Measurements from ENCODE around the gene NFATC3. TPM values are rescaled to one million over a fixed set of nuclear protein-coding genes. Genes with fewer than 3 reads are reported as not detected.

NFATC3 gene
- total RNA-seq, 1 experiment from 2014 or later = 37.2 TPM

DNA sequence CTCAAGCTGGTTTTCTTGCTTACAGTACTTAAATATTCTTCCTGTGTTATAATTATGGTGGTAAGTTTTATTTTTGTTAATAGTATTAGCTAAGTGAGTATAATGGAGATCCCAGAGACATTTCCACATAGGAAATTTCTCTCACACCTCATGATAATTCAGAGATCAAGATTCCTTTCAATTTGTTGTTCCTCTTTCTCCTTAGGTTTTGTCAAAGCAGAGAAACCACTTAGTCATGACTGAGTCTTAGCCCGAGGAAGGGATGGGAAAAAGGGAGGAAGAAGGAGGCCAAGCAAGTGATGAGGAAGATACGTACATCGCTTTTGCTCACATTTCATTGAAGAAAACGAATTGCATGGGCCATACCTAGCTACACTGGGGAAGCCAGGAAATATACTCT lies 132.3 kb downstream of the NFATC3 start:
- no peaks in the 10 kb centered on the region for H3K36me3 ChIP-seq (ENCODE audit: low read depth)
- no peak overlapping the region for H3K27ac ChIP-seq
- H3K9me2 ChIP-seq (ENCODE audit: insufficient read depth) = no peaks in the 10 kb centered on the region
- intact Hi-C loops (cut with micrococcal nuclease; ENCODE audit: unreplicated experiment) = no loop called here
- H3K4me2 ChIP-seq = no peak overlapping the region
- no peak overlapping the region for H3K4me3 ChIP-seq
- no peaks in the 10 kb centered on the region for H3K9me3 ChIP-seq (ENCODE audit: insufficient read depth, low read depth)
- no peaks in the 10 kb centered on the region for H4K20me1 ChIP-seq (ENCODE audit: insufficient read depth)
- H3K4me1 ChIP-seq (replicated peaks; ENCODE audit: insufficient read depth) = no peaks in the 10 kb centered on the region
- ChIA-PET POLR2A (ENCODE audit: unreplicated experiment) (interaction anchor here (0.5 to 0.6 kb wide), 2 partner anchors 20 to 214 kb away, joined by 3 to 18 read pairs; no protein-coding TSS in a partner anchor), CTCF (interaction anchor here (0.6 kb wide), 1 partner anchor 76 kb away, joined by 3 read pairs; no protein-coding TSS in a partner anchor)
- no peak for TF ChIP-seq CTCF (conservative IDR thresholded peaks at IDR 0.05)
- TF ChIP-seq EZH2 (IDR thresholded peaks at IDR 0.05; ENCODE audit: low read depth) = no peak
- H3F3A ChIP-seq (ENCODE audit: insufficient read depth, low read depth) = 0 out of 2 replicates have a peak, but pooled peaks cover 8% of the 10 kb centered on the region
- no peaks in the 10 kb centered on the region for H3K27me3 ChIP-seq (ENCODE audit: insufficient read depth, low read depth)
- H3K79me2 ChIP-seq (ENCODE audit: low read depth) = no peaks in the 10 kb centered on the region
- BruUV-seq (replicated peaks) = no TSS peak
- no peak overlapping the region for H2AFZ ChIP-seq
- DNase-seq = no peak

GRCh38 chr16:68219725-68220351 lies 134.7 kb downstream of the NFATC3 start:
- no peaks in the 10 kb centered on the region for H3K9me2 ChIP-seq (ENCODE audit: insufficient read depth)
- no peaks in the 10 kb centered on the region for H3K36me3 ChIP-seq (ENCODE audit: low read depth)
- intact Hi-C loops (cut with micrococcal nuclease; ENCODE audit: unreplicated experiment) = loop anchor here (10.0 kb wide), 1 partner anchor 725 kb away; no protein-coding TSS in a partner anchor
- H3K4me2 ChIP-seq = no peak overlapping the region
- CTCF ChIA-PET = interaction anchor here (0.7 kb wide), 1 partner anchor 1261 kb away, joined by 3 read pairs; no protein-coding TSS in a partner anchor
- DNase-seq = no peak
- H3K79me2 ChIP-seq (ENCODE audit: low read depth) = no peaks in the 10 kb centered on the region
- H4K20me1 ChIP-seq (ENCODE audit: insufficient read depth) = no peaks in the 10 kb centered on the region
- H3K4me3 ChIP-seq = no peak overlapping the region
- no peak overlapping the region for H3K27ac ChIP-seq
- H3F3A ChIP-seq (ENCODE audit: insufficient read depth, low read depth) = 0 out of 2 replicates have a peak, but pooled peaks cover 13% of the 10 kb centered on the region
- POLR2A ChIA-PET (ENCODE audit: unreplicated experiment) = no interaction called here
- H3K27me3 ChIP-seq (ENCODE audit: insufficient read depth, low read depth) = no peaks in the 10 kb centered on the region
- BruUV-seq (replicated peaks) = no TSS peak
- H3K4me1 ChIP-seq (replicated peaks; ENCODE audit: insufficient read depth) = no peaks in the 10 kb centered on the region
- no peaks in the 10 kb centered on the region for H3K9me3 ChIP-seq (ENCODE audit: insufficient read depth, low read depth)
- TF ChIP-seq EZH2 (IDR thresholded peaks at IDR 0.05; ENCODE audit: low read depth) (no peak), CTCF (conservative IDR thresholded peaks at IDR 0.05) (no peak)
- H2AFZ ChIP-seq = no peak overlapping the region

- CTCF ChIA-PET = no interaction called here
Observed at GRCh38 chr16:68223072-68223471, 137.9 kb downstream of the NFATC3 start.

More at GRCh38 chr16:68223072-68223471, 137.9 kb downstream of the NFATC3 start:
- Histone ChIP-seq H3F3A (ENCODE audit: insufficient read depth, low read depth) (peaks cover 34% of the 10 kb centered on the region), H3K27me3 (ENCODE audit: insufficient read depth, low read depth) (no peaks in the 10 kb centered on the region), H3K36me3 (ENCODE audit: low read depth) (0 out of 2 replicates have a peak, but pooled peaks cover under 1% of the 10 kb centered on the region), H3K27ac (no peak overlapping the region), H2AFZ (no peak overlapping the region), H3K9me3 (ENCODE audit: insufficient read depth, low read depth) (no peaks in the 10 kb centered on the region), H3K9me2 (ENCODE audit: insufficient read depth) (no peaks in the 10 kb centered on the region), H3K4me2 (no peak overlapping the region), H4K20me1 (ENCODE audit: insufficient read depth) (0 out of 2 replicates have a peak, but pooled peaks cover 7% of the 10 kb centered on the region), H3K79me2 (ENCODE audit: low read depth) (no peaks in the 10 kb centered on the region), H3K4me3 (no peak overlapping the region), H3K4me1 (replicated peaks; ENCODE audit: insufficient read depth) (no peaks in the 10 kb centered on the region)
- BruUV-seq (replicated peaks) = no TSS peak
- intact Hi-C loops (cut with micrococcal nuclease; ENCODE audit: unreplicated experiment) = loop anchor here (10.0 kb wide), 1 partner anchor 728 kb away; no protein-coding TSS in a partner anchor
- TF ChIP-seq EZH2 (IDR thresholded peaks at IDR 0.05; ENCODE audit: low read depth) = no peak
- no peak for TF ChIP-seq CTCF (conservative IDR thresholded peaks at IDR 0.05)
- POLR2A ChIA-PET (ENCODE audit: unreplicated experiment) = no interaction called here
- no peak for DNase-seq

Measured in PC-9 (cell line).